Uterus (tissue), 4 donors: ENCODE data around the gene SCN5A. TPM values are rescaled to one million over a fixed set of nuclear protein-coding genes. Genes with fewer than 3 reads are reported as not detected.

Experiments used
- DNase-seq, 2 donors: peaks; one replicate each; pipeline ENCODE4 v3.0.0-alpha.2; 2019 to 2020
- H3K27ac ChIP-seq, 2 donors: fragments of 200-600 bp; sonication (generic); 1 replicate in 1 of 2; 2 replicates in 1 of 2; pipeline ENCODE4 v1.5.1; 2016 to 2018
- H3K27me3 ChIP-seq, 2 donors: fragments of 200-600 bp; sonication (generic); one replicate each; pipeline ENCODE4 v1.5.1; 2018 to 2019; ENCODE audit warnings: control low read depth in 1 of 2
- H3K36me3 ChIP-seq, 2 donors: fragments of 200-600 bp; sonication (generic); one replicate each; pipeline ENCODE4 v1.5.1; 2019; ENCODE audit warnings: control low read depth in 1 of 2
- H3K4me1 ChIP-seq, 2 donors: fragments of 200-600 bp; sonication (generic); one replicate each; pipeline ENCODE4 v1.5.1; 2018 to 2019; ENCODE audit warnings: control low read depth in 1 of 2
- H3K4me3 ChIP-seq, 2 donors: fragments of 200-600 bp; sonication (generic); 1 replicate in 1 of 2; 2 replicates in 1 of 2; pipeline ENCODE4 v1.5.1; 2018 to 2019; ENCODE audit warnings: mild to moderate bottlenecking in 1 of 2
- H3K9me3 ChIP-seq, 2 donors: fragments of 200-600 bp; sonication (generic); one replicate each; pipeline ENCODE4 v1.5.1; 2019; ENCODE audit warnings: control low read depth in 1 of 2
- CTCF ChIP-seq, 4 experiments: fragments of 200-600 bp in 2 of 4; fragments of 450-650 bp in 2 of 4; sonication (generic) in 2 of 4; IDR thresholded peaks; one replicate each; pipeline ENCODE4 v1.5.1; 2016 to 2019; ENCODE audit warnings: antibody characterized with exemption in 4 of 4, mild to moderate bottlenecking in 2 of 4, moderate library complexity in 1 of 4
- POLR2A ChIP-seq, 2 donors: fragments of 450-650 bp; IDR thresholded peaks; one replicate each; pipeline ENCODE4 v1.6.1; 2016; ENCODE audit warnings: antibody characterized with exemption in 2 of 2, mild to moderate bottlenecking in 1 of 2, moderate library complexity in 1 of 2
- intact Hi-C: fragments of 100-400 bp; cut with DNase I; formaldehyde crosslinking; loops from one replicate; pipeline ENCODE4 v1.15.1; 2023; ENCODE audit warnings: low total_unique reads
- total RNA-seq, 4 donors: library from RNA; depleted of rRNA in 3 of 4; stranded (reverse); fragments of >200 nt in 3 of 4; gene quantifications; one replicate each; pipeline versions ENCODE4 v1.1.0 to v1.2.4, GENCODE V29; 2014 to 2023
- donor health status: DM: yes; HTN: yes; CAD: no.

SCN5A gene
- total RNA-seq, 4 donors from 2014 or later, result under 0.01 to 3.2 (median 1.6) TPM; not detected in 1

GRCh38 chr3:38689774-38690173 lies 40.3 kb upstream of the SCN5A start:
- no peak overlapping the region for H3K27ac ChIP-seq
- DNase-seq, result no peak
- H3K27me3 ChIP-seq, result no peaks in the 10 kb centered on the region
- H3K4me1 ChIP-seq, result no peaks in the 10 kb centered on the region
- H3K36me3 ChIP-seq, result no peaks in the 10 kb centered on the region
- H3K9me3 ChIP-seq, result no peaks in the 10 kb centered on the region
- intact Hi-C loops, result no loop called here
- no peak for TF ChIP-seq POLR2A (IDR thresholded peaks at IDR 0.05)
- no peak for TF ChIP-seq CTCF (IDR thresholded peaks at IDR 0.05)
- H3K4me3 ChIP-seq, result no peak overlapping the region

- H3K27me3 ChIP-seq, result no peaks in the 10 kb centered on the region
- no peak for DNase-seq
- intact Hi-C loops, result no loop called here
- H3K9me3 ChIP-seq, result no peaks in the 10 kb centered on the region
- H3K4me3 ChIP-seq, result no peak overlapping the region
- no peak overlapping the region for H3K27ac ChIP-seq
- no peaks in the 10 kb centered on the region for H3K36me3 ChIP-seq
- H3K4me1 ChIP-seq, result no peaks in the 10 kb centered on the region
- TF ChIP-seq CTCF (IDR thresholded peaks at IDR 0.05), result no peak
- no peak for TF ChIP-seq POLR2A (IDR thresholded peaks at IDR 0.05)
These were observed 39.9 kb upstream of the SCN5A start for GRCh38 chr3:38689346-38689745.

- no peaks in the 10 kb centered on the region for H3K4me1 ChIP-seq
- intact Hi-C loops, result no loop called here
- no peaks in the 10 kb centered on the region for H3K36me3 ChIP-seq
- TF ChIP-seq POLR2A (IDR thresholded peaks at IDR 0.05), result no peak
- TF ChIP-seq CTCF (IDR thresholded peaks at IDR 0.05), result no peak
- no peak for DNase-seq
- no peak overlapping the region for H3K4me3 ChIP-seq
- H3K27me3 ChIP-seq, result no peaks in the 10 kb centered on the region
- H3K27ac ChIP-seq, result no peak overlapping the region
- H3K9me3 ChIP-seq, result no peaks in the 10 kb centered on the region
These were observed 37.8 kb upstream of the SCN5A start for GRCh38 chr3:38687321-38687720.

GRCh38 chr3:38684546-38684945 lies 35.1 kb upstream of the SCN5A start:
- TF ChIP-seq POLR2A (IDR thresholded peaks at IDR 0.05) (no peak), CTCF (IDR thresholded peaks at IDR 0.05) (no peak)
- no peaks in the 10 kb centered on the region for H3K9me3 ChIP-seq

GRCh38 chr3:38669668-38670067 lies 20.2 kb upstream of the SCN5A start:
- Histone ChIP-seq H3K27me3 (no peaks in the 10 kb centered on the region), H3K4me3 (no peak overlapping the region), H3K9me3 (no peaks in the 10 kb centered on the region), H3K36me3 (no peaks in the 10 kb centered on the region), H3K27ac (no peak overlapping the region), H3K4me1 (no peaks in the 10 kb centered on the region)
- TF ChIP-seq POLR2A (IDR thresholded peaks at IDR 0.05), result no peak
- TF ChIP-seq CTCF (IDR thresholded peaks at IDR 0.05), result no peak
- intact Hi-C loops, result no loop called here
- DNase-seq, result no peak

More at GRCh38 chr3:38684546-38684945, 35.1 kb upstream of the SCN5A start:
- Histone ChIP-seq H3K4me3 (no peak overlapping the region), H3K27me3 (no peaks in the 10 kb centered on the region), H3K36me3 (no peaks in the 10 kb centered on the region), H3K27ac (no peak overlapping the region), H3K4me1 (no peaks in the 10 kb centered on the region)
- no peak for DNase-seq
- intact Hi-C loops, result no loop called here
